Left forelimb (tissue), 1 donor: ENCODE data around the gene CYP2A6.
"Not testable (repeated sequence)": the region's sequence is repeated elsewhere in the genome, so short reads cannot be mapped to it uniquely, and the experiment has no call there.

ENCODE experiments used
- DNase-seq: peaks from one replicate; pipeline ENCODE4 v3.0.0-alpha.2; 2018; ENCODE audit warnings: low spot score

Gene CYP2A6

DNA sequence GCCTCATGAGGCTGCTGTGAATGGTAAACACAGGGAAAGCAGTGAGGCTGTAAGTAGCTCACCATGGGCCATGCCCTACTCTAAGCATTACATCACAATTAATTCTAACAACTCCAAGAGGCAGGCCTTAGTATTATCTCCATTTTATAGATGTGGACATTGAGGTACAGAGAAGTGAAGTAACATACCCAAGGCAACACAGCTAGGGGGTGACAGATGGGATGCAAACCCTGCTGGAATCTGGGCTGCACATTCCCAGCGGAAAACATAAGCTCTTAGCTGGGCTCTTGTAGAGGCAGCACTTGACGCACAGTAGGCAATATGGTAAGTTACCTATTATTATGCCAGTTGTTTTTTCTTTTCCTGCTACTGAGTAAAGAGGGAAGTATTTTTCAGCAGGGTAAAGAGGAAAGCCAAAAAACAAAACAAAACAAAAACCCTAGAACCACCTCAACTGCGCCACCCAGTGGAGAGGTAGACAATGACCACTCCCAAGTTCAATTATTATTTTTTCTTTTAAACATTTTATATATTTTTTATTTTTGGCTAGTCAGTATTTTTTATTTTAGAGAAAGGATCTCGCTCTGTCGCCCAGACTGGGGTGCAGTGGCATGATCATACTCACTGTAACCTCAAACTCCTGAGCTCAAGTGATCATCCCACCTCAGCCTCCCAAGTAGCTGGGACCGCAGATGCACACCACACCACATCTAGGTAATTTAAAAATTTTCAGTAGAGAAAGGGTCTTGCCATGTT, 30.6 kb downstream of the CYP2A6 start:
- DNase-seq: peak; percentile 65

DNA sequence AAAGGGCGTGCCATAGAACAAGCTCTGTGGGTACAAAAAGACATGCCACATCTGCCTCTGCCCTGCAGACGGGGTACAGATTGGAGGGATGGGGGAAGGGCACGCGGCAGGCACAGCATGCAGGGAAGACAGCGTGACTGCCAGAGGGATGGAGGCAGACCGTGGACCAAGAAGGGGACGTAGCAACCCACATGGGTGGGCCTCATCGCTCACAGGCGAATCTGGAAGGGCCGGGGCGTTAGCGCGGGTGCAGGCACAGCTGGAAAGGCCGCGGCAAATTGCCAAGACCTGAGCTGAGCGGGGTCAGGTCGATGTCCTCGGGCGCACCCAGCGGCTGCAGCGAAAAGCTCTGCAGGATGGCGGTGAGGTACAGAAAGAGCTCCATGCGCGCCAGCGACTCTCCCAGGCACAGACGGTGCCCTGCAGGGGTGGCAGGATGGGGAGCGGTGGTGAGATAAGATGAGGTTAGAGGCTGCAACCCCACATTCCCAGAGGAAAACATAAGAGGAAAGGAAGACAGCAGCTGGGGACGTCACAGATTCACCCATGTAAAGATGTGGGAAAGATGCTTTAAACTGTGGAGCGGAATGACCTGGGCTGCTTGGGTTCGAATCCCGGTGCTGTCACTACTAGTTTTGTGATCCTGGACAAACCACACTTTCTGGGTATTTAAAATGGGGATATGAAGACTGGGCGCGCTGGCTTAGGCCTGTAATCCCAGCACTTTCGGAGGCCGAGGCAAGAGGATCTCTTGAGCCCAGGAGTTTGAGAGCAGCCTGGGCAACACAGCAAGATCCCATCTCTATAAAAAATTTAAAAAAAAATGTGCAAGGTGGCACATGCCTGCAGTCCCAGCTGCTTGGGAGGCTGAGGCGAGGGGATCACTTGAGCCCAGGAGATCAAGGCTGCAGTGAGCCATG, 31.5 kb downstream of the CYP2A6 start:
- peak; percentile 68 for DNase-seq

DNA sequence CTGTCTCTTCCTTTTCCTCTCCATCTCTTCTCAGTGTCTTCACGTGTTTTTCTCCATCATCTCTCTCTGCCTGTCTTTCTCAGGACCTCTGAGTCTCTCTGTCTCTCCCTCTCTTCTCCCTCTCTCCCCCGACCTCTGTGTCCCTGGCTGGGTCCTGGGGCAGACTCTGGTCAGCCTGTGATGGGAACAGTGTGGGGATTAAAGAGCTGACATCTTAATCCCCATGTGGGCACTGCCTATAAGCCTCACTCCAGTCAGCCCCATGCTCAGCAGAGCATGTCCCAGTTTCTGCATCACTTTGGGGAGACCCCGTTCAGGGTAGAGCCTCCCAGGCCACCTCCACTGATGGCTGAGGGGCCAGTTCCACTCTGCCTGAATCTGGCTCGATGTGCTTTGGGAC, 35.0 kb downstream of the CYP2A6 start:
- no peak for DNase-seq

DNA sequence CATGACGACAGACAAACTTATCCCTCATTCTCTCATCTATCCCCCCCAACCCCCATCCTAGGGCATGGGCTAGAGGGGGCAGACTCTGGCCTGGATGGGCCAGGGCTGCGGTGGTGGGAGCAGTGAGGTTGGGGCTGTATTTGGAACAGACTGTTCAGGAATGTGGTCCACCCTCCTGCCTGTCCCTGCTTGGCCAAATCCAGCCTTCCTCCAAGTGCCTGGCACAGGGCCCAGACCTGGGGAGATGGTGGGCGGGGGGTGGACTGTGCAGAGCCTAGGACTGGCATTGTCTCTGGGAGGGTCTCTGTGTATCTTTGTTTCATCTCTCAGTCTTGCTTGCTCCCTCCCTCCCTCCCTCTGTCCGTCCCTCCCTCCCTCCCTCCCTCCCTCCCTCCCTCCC, 37.1 kb downstream of the CYP2A6 start:
- DNase-seq: no peak

DNA sequence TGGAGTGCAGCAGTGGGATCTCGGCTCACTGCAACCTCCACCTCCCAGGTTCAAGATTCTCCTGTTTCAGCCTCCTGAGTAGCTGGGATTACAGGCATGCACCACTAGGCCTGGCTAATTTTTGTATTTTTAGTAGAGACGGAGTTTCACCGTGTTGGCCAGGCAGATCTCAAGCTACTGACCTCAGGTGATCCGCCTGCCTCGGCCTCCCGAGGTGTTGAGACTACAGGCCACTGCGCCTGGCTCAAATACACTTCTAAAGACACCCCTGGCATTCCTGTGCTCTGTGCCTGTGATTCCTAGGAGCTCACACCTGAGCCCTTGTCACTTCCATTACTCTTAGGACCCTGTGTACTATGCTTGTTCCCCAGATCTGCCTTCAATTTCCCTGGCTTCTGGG, 37.7 kb downstream of the CYP2A6 start:
- not testable (repeated sequence) for DNase-seq

DNA sequence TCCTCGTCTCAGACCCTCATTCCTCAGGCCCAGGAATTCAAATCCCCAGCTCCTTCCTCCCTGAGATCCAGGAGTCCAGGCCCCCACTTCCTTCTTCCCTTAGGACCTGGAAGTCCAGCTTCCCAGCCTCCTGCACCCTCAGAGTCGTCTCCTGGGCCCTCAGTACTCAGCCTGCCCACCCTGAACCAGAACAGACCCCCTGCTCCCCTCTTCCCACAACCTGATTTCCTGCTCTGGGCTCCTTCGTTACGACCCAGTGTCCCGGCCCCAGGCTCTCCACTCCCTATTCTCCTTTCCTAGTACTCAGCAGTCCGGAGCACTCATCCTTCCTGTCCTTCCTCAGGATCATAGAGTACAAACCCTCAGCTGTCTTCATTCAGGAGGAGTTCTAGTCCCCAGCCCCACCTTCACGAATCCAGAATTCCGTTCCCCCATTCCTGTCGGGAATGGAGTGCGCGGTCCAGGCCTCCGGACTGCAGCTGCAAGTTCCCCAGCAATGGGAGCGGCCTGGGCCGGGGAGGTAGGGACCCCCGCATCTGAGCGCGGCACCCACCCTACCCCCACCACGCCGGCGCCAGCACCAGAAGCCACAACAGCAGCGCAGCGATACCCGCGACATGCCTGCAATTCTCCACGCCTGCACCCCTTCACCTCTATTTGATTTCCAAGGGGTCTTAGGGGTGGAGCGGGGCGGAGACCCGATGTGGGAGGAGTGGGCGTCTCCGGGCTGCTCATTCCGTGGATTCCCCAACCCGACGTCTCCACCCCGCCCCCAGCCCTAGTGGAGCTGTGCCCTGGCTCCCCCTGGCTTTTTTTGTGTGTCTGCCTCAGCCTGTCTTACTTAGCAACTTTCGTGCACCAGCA, 38.5 kb downstream of the CYP2A6 start:
- no peak for DNase-seq

DNA sequence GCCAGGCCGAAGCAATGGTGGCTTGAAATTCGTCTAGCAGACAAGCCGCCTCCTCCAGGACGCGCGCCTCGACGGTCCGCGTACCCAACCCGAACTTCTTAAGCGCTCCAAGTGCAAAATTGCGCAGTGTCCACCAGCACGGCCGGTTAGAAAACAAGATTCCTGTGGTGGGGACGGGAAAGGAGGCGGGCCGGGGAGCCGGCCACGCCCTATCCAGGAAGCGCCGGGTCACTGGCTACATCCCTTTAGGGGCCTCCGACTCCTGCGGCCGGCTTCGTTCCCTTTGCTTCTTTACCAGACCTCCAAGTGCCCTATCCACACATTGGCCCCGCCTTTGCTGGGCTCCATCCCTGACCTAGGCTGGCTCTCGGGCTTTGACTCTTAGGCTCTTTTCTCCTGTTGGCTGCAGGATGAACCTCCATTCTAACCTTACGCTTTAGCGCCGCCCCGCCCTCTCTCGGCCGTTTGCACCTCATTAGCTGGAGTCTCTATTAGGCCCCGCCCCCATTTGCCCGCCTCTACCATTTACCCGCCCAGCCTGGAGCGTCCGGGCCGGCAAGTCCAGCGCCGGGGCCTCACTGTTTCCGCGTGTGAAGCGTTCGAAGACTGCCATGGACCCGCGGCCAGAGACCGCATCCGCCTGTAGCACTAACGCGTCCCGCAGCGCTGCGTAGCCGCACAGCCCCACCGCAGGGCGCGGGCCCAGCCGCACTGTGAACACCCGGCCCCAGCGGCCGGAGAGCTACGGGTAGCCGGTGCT, 39.4 kb downstream of the CYP2A6 start:
- peak; percentile 87 for DNase-seq

DNA sequence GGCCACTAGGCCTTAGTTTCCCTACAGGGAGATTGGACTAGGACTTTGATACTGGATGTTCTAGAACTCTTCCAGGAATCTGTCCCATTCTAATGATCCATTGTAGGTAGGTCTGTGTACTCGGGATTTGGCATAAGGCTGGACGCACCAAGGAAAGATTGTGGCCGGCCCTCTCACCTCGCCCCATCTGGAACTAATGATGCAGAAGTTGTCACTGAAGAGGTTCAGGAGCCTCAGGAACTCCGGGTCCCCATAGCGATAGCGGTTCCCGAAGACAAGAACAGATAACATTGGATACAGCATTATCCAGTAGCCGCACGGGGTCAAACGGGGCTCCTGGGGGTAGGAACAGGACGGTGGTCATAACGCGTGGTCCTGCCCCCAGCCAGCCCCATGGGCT, 40.1 kb downstream of the CYP2A6 start:
- no peak for DNase-seq

DNA sequence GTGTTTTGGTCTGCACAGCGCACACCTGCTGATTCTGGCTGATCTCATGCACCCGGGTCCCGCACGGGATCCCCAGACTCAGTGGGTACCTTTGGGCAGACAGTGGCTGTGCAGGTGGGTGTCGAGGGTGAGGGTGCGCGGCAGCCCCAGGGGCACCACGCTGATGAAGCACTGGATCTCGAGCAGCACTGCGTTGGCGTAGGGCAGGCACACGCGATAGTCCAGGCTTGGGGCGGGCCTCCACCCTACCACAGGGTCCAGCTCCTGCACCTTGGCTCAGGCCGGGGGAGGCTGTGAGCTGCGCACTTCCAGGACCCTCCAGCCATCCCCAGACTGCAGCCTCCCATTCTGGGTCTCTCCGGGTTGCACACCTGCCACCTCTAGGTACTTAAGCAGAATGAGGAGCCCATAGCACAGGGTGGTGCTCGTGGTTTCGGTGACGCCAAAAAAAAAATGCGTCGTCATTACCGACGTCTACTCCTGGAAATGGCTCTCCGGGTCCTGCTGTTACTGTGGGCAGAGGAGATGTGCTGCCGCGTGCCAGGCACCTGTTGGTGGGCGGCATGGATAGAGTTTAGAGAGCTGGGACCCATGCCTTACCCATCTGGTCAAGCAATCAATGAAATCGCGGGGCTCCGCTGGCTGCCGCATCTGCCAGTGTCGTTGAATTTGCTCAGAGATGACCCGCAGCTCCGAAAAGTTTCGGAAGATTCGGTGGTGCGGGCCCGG, 40.7 kb downstream of the CYP2A6 start:
- DNase-seq: no peak

DNA sequence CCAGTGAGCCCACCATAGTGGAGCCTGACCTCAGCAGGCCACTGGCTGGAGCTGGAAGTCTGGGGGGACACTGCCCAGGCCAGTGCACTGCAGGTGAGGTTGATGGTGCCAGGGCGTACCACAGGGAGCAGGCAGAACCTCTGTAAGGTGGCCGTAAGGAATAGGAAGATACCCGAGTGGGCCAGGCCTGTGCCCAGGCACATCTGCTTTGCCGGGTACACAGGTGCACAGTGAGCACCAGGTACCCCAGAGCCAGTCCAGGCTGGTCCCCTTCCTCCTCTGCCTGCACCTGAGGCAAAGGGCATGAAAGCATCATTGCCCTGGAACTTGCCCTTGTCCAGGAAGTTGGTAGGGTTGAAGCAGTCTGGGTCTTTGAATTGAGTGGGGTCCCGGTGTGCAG, 41.8 kb downstream of the CYP2A6 start:
- no peak for DNase-seq

DNA sequence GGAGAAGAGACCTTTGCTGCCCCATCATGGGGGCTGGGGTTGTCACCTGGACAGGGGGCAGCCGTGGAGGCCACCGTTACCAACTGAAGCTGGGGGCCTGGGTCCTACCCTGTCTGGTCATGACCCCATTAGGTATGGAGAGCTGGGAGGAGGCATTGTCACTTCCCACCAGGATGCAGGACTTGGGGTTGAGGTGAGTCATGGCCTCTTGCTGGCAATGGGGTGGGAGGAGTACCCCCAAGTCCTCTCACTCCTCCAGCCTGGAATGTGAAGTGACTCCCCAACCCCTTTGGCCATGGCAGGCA, 42.3 kb downstream of the CYP2A6 start:
- DNase-seq: no peak

DNA sequence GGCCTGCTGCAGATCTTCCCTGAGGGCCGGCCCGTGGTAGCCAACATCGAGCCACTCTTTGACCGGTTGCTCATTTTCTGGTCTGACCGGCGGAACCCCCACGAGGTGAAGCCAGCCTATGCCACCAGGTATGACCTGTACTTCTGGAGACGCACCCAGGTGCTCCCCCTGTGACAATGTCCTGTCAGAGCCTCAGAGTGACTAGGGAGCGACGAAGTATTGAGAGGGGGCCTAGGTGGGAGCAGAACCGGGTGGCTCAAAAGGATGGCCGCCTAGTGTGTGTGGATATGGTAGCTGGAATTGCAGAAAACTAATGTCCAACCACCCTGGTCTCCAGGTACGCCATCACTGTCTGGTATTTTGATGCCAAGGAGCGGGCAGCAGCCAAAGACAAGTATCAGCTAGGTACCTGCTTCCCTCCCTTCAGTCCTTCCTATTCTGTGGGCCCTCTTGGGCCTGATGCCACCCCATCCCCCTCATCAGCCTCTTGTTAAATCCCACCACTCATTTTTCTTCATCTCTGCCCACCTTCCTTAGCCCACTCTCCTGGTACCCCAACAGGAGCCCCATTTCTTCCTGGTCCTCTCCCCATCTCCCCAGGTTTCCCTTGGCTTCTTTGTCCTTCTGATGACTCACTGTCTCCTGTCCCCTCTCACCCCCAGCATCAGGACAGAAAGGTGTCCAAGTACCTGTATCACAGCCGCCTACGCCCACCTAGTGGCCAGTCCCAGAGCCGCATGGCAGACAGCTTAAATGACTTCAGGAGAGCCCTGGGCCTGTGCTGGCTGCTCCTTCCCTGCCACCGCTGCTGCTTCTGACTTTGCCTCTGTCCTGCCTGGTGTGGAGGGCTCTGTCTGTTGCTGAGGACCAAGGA, 42.9 kb downstream of the CYP2A6 start:
- no peak for DNase-seq

DNA sequence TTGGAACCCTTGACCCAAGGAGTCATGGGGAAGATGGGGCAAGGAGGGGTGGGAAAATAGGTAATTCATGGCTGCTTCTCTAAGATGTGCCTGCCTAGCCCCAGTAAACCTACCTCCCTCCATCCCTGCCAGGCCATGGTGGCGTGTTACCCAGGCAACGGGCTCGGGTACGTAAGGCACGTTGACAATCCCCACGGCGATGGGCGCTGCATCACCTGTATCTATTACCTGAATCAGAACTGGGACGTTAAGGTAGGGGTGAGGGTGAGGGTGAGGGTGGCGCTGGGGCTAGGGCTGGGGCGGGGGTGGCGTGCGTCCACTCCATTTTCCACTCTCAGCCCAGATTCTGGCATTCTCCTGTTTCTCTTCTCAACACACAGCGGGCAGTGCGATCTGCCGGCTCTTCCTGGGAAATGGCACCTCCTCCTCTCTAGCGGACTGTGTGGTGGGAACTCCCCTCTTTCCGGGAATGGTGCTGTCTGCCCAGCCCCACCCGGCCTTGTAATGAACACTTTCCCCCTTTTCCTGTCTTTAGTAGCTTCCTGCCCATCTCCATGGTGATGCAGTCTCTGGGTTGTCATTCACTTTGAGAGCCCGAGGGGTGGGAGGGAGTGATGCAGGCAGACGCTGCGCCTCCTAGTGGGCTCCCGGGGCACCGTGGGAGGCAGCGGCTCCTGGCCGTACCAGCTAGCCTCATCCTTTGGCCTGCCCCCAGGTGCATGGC, 43.7 kb downstream of the CYP2A6 start:
- DNase-seq: peak; percentile 85

DNA sequence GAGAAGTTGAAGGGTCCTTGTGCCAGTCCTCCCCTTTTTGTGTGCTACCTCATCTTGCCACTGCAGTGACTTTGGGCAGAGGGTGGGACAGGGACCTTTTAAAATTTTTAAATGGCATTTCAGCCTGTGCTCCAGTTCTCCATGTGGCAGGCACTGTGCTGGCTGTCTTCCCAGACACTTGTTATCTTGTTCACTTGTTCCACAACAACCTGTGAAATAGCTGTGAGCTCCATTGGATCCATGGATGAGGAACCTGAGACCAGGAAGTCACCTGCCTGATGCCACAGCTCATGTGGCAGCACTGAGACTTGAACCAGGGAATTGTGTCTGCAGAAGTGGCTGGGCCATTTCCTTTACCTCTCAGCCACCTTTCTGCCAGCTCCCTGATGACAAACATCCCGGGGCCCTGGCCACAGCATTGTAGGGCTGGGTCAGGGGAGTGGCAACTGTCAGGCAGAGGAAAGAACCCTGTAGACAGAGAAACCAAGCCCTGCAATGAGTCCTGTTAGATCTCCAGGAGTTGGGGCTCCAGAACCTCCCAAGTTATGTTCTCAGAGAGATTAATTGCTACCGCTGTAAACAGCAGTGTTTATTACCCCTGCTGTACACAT, 44.9 kb downstream of the CYP2A6 start:
- DNase-seq: no peak

DNA sequence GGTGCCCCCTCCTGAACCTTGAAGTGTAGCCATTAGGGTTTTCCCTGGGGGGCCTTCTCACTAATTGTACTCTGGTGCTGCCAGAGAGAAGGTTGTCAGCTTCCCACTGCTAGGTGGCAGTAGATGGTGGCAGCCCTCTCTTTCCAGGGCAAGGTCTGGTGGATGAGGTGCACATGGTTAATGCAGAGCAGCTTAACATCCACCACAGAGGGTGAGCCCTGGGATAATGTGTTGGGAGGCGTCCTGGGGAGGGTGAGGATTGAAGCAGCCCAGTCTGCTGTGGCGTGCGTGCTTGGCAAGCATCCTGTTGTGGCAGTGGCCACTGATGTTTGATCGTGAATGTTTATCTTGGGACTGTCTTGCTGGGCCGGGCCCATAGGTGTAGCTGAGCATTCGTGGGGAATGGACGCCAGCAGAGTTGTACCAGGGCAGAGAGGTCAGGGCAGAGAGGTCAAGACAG, 45.4 kb downstream of the CYP2A6 start:
- DNase-seq: no peak

DNA sequence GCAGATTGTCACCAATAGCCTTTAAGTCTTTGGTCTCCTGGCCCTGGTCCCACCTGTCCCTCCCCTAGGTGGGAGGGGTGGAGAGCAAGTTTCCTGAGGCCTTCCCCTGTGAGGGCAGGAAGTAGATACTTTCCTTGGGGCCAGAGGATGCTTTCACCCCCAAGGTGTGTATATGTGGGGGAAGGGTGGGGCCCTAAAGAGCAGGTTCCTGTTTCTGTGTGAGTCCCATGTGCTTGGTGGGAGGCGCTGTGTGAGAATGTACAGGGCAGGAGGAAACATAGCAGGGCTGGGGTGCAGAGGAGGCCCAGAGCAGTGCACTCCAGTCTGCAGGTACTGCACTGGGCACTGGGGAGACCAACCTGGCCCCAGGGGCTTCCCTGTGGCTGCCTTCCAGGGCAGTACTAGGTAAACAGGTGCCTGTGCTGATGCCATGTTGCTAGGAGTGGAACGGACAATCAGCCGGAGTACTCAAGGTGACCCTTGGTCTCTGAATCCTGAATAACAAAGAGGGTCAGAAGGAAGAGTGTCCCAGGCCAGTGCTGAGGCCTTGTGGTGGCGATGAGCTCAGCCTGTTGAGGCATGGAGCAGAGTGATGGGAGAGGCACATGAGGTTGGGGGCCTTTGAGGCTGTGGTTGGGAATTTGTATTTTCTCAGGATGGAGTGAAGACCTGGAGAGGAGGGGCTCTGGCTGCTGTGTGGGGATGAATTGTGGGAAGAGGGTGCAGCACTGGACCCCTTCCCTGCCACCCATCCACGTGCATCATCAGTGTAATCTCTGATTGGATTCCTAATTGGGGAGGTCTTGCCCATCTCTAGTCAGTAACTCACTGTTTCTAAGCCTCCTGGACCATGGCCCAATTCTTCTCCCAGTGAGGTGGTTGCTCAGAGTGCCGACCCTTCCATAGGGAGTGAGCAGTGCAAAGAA, 46.1 kb downstream of the CYP2A6 start:
- no peak for DNase-seq

DNA sequence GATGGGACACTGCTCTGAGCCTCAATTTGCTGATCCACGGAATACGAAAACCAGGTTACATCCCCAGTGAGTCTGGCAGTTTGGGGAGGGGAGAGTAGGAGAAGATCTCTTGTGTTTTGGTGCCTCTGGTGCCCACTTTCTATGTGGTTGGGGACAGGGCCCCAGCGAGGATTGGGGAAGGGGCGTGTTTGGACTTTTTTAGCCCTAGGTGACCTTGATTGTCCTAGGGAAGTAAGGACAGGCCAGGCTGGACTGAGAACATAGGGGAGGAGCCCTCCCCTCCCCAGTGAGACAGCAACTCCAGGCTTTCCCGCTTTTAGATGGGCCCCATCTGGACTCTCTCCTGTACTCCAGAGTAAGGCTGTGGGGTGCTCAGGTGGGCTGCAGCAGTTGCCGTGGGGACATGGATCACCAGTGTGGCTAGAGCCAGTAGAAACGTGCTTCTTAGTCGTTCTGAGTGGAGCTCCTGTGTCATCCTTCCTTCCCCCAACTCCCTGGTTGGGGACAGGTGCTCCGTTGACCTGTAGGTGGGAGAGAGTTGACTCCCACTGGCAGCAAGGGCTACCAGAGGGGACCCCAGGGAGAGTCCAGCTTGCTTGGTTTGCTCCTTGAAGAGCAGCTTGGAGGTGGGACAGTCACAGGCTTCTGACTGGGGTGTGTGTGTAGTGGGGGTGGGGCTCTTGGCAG, 46.9 kb downstream of the CYP2A6 start:
- DNase-seq: no peak
